Osteoblast (primary cell): ENCODE results near the gene FAM3B. TPM values are rescaled to one million over a fixed set of nuclear protein-coding genes. Genes with fewer than 3 reads are reported as not detected.

Source experiments
- DNase-seq: peaks from one replicate; pipeline ENCODE4 v3.0.0; 2011; ENCODE audit warnings: low spot score, mixed read lengths; ENCODE audit not compliant: insufficient read length; ENCODE audit errors: missing footprints
- H2AFZ ChIP-seq: 2 replicates; pipeline ENCODE4 v1.6.0; 2011; ENCODE audit warnings: mild to moderate bottlenecking, low read length
- H3K27ac ChIP-seq: 2 replicates; pipeline ENCODE4 v1.5.1; 2011; ENCODE audit warnings: mild to moderate bottlenecking, low read depth, low read length, moderate library complexity
- H3K27me3 ChIP-seq: 2 replicates; pipeline ENCODE4 v1.6.0; 2012; ENCODE audit warnings: mild to moderate bottlenecking, control low read depth, inconsistent platforms, low read length, moderate library complexity; ENCODE audit not compliant: insufficient read depth
- H3K36me3 ChIP-seq: 2 replicates; pipeline ENCODE4 v1.5.1; 2011; ENCODE audit warnings: mild to moderate bottlenecking, low read length, control low read depth, moderate library complexity; ENCODE audit not compliant: insufficient read depth
- H3K4me1 ChIP-seq: 2 replicates; pipeline ENCODE4 v1.5.1; 2011; ENCODE audit warnings: mild to moderate bottlenecking, low read length, control low read depth, moderate library complexity; ENCODE audit not compliant: insufficient read depth
- H3K4me2 ChIP-seq: 2 replicates; pipeline ENCODE4 v1.6.0; 2011; ENCODE audit warnings: mild to moderate bottlenecking, low read length; ENCODE audit not compliant: insufficient read depth
- H3K4me3 ChIP-seq: fragments of 200-600 bp; sonication (generic); 3 replicates; pipeline ENCODE4 v1.5.1; 2012; ENCODE audit warnings: mild to moderate bottlenecking, low read length, inconsistent platforms; ENCODE audit not compliant: insufficient read depth
- H3K79me2 ChIP-seq: 2 replicates; pipeline ENCODE4 v1.6.0; 2012; ENCODE audit warnings: mild to moderate bottlenecking, low read length, control low read depth, inconsistent platforms; ENCODE audit not compliant: insufficient read depth
- H3K9me3 ChIP-seq: 2 replicates; pipeline ENCODE4 v1.5.1; 2011; ENCODE audit warnings: low read depth, low read length, control low read depth
- H4K20me1 ChIP-seq: 2 replicates; pipeline ENCODE4 v1.6.0; 2012; ENCODE audit warnings: mild to moderate bottlenecking, low read length, control low read depth; ENCODE audit not compliant: insufficient read depth
- total RNA-seq: library from RNA; depleted of rRNA; stranded (reverse); fragments of >200 nt; gene quantifications from 2 replicates; pipeline ENCODE4 v1.2.3, GENCODE V29; 2012
- TF ChIP-seq, protein P1 (sequence below): IDR thresholded peaks from 2 replicates; pipeline ENCODE4 v1.5.1; 2011; ENCODE audit warnings: mild to moderate bottlenecking, low read depth, low read length, moderate library complexity; ENCODE audit errors: extremely low read depth

FAM3B gene
- total RNA-seq, 1 donor: not detected

DNA sequence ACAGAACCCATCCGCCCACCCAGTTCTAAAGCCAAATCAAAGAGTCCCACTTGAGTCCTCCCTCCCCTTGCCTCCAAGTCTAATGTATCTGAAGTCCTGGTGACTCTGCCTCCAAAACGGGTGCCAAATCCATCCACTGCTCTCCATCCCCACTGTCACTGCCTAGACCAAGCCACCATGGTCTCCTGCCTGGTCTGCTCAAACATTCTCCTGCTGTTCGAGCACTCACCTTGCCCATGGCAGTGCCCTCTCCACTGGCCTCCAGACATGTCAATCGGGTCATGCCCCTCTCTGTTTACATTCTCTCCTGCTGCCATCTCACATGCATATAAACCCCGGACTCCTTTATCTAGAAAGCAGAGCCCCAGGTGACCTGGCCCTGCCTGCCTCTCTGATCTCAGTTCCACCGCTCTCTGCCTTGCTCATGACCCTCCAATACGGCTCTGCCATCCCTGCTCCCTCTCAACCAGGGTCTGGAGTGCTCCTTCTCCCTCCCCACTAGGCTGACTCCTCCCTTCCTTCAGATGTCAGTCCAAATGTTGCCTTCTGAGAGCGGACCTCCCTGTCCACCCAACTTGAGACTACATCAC, 77.4 kb downstream of the FAM3B start:
- H3K4me3 ChIP-seq: no peak overlapping the region
- no peaks in the 10 kb centered on the region for H4K20me1 ChIP-seq
- no peaks in the 10 kb centered on the region for H3K36me3 ChIP-seq
- no peaks in the 10 kb centered on the region for H3K27me3 ChIP-seq
- DNase-seq: no peak
- TF ChIP-seq, protein P1, sequence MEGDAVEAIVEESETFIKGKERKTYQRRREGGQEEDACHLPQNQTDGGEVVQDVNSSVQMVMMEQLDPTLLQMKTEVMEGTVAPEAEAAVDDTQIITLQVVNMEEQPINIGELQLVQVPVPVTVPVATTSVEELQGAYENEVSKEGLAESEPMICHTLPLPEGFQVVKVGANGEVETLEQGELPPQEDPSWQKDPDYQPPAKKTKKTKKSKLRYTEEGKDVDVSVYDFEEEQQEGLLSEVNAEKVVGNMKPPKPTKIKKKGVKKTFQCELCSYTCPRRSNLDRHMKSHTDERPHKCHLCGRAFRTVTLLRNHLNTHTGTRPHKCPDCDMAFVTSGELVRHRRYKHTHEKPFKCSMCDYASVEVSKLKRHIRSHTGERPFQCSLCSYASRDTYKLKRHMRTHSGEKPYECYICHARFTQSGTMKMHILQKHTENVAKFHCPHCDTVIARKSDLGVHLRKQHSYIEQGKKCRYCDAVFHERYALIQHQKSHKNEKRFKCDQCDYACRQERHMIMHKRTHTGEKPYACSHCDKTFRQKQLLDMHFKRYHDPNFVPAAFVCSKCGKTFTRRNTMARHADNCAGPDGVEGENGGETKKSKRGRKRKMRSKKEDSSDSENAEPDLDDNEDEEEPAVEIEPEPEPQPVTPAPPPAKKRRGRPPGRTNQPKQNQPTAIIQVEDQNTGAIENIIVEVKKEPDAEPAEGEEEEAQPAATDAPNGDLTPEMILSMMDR: no peak
- no peaks in the 10 kb centered on the region for H3K4me1 ChIP-seq
- no peaks in the 10 kb centered on the region for H3K79me2 ChIP-seq
- no peak overlapping the region for H3K4me2 ChIP-seq
- H3K9me3 ChIP-seq: no peaks in the 10 kb centered on the region
- H2AFZ ChIP-seq: no peak overlapping the region
- H3K27ac ChIP-seq: no peak overlapping the region

DNA sequence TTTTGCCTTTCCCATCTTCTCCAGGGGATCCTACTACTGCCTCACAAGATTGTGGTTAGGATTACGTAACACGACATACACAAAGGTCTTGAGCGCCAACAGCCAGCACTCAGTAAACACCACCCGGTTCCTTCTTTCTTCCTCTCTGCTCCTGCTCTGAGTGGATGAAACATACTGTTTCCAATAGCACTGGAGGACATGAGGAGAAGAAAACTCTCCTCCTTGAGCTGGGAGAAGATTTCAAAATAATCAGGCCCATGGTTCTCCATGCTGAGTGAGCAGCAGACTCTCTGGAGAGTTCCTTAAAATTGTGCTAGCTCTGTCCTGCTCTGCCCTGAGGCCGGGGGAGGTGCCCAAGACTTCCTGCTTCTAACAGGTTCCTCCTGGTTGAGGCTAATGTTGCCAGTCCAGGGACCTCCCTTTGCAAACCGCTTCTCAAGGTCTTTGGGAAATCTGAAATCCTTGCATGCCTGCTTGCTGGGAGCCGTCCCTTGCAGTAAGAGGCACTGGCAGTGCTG, 80.0 kb downstream of the FAM3B start:
- no peaks in the 10 kb centered on the region for H3K9me3 ChIP-seq
- no peaks in the 10 kb centered on the region for H3K27me3 ChIP-seq

DNA sequence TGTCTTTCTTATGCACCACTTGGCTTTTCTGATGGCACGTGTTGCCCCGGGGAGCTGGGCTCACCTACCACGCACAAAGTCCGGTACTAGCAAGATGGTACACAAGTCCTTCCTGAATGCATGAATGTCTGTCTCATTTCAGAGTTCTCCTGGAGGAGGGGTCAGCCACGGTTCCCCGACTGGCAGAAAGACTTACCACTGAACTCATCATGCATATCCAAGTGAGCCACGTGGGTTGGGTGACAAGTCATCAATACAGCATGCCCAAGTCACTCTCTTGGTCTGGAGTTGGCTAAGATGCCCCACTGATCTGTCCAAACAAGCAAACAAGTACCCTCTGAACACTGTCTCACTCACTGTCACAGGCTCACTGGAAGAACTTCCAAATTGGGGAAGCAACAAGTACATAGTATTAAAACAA, 80.9 kb downstream of the FAM3B start:
- no peaks in the 10 kb centered on the region for H3K9me3 ChIP-seq
- H4K20me1 ChIP-seq: no peaks in the 10 kb centered on the region
- H3K36me3 ChIP-seq: no peaks in the 10 kb centered on the region
- no peak for DNase-seq
- H2AFZ ChIP-seq: no peak overlapping the region
- H3K27me3 ChIP-seq: no peaks in the 10 kb centered on the region
- H3K79me2 ChIP-seq: no peaks in the 10 kb centered on the region
- H3K4me3 ChIP-seq: no peak overlapping the region
- TF ChIP-seq, protein P1: no peak
- H3K4me1 ChIP-seq: no peaks in the 10 kb centered on the region
- no peak overlapping the region for H3K27ac ChIP-seq
- no peak overlapping the region for H3K4me2 ChIP-seq

More for the DNA sequence above, 80.0 kb downstream of the FAM3B start:
- no peaks in the 10 kb centered on the region for H3K4me1 ChIP-seq
- no peaks in the 10 kb centered on the region for H4K20me1 ChIP-seq
- H3K79me2 ChIP-seq: no peaks in the 10 kb centered on the region
- TF ChIP-seq, protein P1: no peak
- no peaks in the 10 kb centered on the region for H3K36me3 ChIP-seq
- H3K4me3 ChIP-seq: no peak overlapping the region
- no peak overlapping the region for H3K4me2 ChIP-seq
- no peak overlapping the region for H2AFZ ChIP-seq
- H3K27ac ChIP-seq: no peak overlapping the region
- DNase-seq: no peak

DNA sequence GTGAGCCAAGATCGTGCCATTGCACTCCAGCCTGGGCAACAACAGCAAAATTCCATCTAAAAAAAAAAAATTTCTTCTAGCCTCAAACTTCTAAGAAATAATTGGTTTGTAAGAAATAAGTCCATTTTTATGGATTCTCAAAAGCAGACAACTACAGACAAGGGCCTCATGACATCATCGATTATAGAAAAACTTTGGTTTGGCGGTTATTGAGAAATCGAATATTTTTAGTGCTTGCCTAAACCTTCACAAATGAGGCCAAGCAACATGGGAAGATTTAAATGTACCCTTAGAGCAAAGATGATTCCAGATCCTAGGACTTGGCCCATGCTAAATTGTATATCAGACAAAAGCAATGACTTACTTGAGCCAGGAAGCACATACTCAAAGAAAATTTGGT, 81.7 kb downstream of the FAM3B start:
- Histone ChIP-seq H3K27ac (no peak overlapping the region), H3K4me2 (no peak overlapping the region), H3K9me3 (no peaks in the 10 kb centered on the region), H4K20me1 (no peaks in the 10 kb centered on the region), H3K4me1 (no peaks in the 10 kb centered on the region), H3K27me3 (no peaks in the 10 kb centered on the region), H3K79me2 (no peaks in the 10 kb centered on the region), H3K36me3 (no peaks in the 10 kb centered on the region), H2AFZ (no peak overlapping the region), H3K4me3 (no peak overlapping the region)
- TF ChIP-seq, protein P1: no peak
- DNase-seq: no peak
